Measurements from ENCODE around the gene PTPRM.
A peak's percentile ranks its signal among the peaks of the same experiment; 100 is the strongest.
"Not testable (repeated sequence)": the region's sequence is repeated elsewhere in the genome, so short reads cannot be mapped to it uniquely, and the experiment has no call there.

Gene PTPRM

DNA sequence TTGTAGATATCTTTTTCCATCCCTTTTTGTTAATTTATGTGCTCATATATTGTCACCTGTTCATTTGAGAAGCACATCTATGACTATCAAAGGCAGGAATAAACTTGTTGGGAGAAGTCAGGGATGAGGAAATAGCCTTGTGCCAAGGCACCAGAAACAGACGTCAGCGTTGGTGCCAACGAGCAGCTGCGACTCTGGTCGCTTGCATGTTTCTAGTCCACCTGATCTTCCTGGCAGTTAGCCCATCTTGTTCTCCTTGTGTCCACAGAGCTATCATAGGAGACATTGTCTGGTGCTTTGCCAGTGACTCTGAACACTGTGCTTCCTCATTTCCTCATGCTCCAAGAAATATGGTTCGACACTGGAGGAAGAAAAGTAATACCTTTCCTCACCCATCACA is 374.4 kb downstream of the PTPRM start:
- DNase-seq (ENCODE audit: low read depth, low spot score): no peak

DNA sequence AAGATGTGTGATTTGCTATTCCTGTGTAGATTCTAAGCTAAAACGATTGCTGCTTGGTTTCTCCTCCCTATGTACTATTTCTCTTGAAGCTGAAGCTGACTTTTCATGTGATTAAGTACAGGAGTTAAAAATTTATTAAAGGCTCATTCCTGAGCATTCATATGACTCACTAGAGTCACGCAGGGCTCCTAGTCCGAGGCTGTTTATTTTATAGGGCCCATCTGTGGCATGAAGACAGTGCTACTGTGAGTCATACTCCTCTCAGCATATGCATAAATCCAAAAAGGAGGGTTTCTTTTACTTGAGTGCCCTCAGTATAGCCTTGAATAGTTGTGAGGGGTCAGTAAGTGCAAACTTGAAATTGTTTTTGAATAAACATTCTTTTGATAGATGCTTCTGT is 378.8 kb downstream of the PTPRM start:
- DNase-seq (ENCODE audit: low read depth, low spot score): peak; percentile 76

DNA sequence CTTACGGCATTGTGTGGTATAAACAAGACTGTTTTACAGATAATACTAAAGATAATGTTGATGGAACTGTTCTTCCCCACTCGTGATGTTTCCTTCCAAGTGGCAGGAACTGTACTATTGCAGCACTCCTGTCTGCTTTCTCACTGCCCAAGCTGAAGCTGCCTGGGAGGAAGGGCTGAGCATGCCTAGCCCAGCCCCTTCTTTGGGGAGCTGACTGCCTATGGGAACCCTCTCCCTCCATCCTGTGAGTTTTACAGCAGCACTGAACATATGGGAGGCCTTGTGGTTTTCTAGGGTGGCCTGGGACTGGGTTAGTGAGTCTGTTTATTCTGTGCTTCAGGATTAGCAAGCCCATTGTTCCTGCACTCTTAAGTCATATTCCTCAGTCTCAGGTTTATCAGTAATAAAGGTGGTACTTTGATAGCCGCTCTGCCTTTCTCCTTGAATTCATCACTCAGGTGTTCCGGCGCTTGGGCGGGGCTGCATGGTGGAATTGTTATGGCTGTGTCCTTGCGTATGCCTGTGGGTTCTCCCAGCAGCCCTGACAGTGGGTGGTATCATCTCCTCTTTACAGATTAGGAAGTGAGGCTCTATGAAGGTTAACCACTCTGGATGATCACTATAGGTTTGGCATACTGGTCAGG is 379.7 kb downstream of the PTPRM start:
- DNase-seq (ENCODE audit: low read depth, low spot score): peak; percentile 75

DNA sequence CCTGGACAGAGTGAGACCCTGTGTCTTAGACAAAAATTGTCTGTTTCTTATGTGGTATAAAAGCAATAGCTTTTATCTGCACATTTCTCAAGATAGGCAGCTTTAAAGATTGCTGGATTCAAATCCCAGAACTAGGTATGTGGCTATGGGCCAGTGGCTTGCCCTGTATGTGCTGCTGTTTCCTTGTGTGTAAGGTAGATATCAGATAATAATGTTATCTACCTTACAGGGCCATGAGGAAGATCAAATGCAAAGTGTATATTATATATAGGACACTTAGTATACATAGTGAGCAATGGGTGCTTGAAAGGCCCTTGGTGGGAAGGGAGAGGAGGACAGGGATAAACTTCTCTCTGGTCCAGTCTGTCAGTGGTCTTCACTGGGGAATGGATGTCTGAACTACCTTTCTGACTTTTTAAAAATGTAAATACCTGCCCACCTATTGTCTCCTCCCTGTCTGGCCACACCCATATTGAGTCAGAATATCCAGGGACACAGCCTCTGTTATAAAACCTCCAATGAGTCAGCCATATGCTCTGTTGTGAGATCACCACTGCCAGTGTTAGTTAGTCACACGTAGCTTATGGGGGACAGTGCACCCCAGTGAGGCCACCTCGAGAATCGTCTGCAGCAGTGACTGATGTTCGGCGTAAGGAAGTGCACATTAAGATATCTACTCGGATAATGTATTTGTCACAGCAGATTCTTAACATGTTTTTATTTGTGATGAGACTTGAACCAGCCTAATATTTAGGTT is 383.4 kb downstream of the PTPRM start:
- peak; percentile 45 for DNase-seq (ENCODE audit: low read depth, low spot score)

DNA sequence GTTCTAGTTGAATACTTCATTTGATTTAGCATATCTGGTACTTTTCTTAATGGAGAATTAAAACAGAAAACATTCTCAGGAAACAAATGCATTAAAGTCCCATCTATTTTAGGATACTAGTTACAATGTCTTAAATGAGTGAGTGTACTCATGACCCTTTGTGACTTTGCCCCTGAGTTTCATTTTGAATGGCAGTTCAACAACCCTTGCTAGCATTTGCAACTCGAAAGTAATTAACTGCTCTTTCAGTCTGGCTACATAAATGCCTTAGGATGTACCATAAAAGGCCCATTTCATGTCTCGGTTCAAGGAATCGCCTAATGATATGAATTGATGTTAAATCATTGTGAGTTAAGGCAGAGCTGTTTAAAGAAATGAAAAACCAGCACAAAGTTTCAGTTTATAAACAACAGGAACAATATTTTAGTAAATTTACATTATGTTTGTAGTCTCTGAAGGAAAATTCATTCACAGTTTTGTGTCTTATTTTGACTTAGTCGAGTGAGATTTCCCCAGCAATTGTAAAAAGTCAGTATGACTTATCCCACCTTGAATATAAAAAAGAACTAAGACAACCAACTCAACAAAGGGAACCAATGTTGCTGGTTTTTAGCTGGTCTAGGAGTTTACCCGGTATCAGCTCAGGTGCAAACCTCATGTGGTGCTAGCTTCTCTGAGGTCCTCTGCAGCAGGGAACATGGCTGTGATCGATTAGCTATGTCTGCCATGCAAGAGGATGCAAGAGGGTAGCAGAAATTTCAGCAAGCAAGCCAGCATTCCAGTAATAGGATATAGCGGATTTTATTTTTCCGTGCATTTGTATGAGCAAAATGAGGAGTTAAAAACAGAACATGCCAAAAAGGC is 386.2 kb downstream of the PTPRM start:
- DNase-seq (ENCODE audit: low read depth, low spot score): no peak

DNA sequence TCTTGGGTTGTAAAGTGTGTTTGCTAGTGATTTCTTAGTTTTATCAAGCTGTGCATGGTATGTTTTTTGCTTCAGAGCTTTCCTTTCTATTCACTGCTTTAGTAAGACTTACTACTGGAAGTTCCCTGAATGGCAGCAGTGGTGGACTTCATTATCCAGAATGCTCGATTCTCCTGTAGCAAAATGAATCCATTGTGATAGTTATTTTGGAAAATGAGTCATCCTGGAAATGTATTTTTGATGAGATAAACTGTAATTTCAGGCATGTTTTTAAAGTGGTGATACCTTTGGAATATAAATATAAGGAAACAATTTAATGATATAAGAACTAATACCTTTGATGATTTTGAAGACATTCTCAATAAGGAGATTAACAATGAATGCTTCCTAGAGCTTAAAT is 387.1 kb downstream of the PTPRM start:
- DNase-seq (ENCODE audit: low read depth, low spot score): peak; percentile 15

DNA sequence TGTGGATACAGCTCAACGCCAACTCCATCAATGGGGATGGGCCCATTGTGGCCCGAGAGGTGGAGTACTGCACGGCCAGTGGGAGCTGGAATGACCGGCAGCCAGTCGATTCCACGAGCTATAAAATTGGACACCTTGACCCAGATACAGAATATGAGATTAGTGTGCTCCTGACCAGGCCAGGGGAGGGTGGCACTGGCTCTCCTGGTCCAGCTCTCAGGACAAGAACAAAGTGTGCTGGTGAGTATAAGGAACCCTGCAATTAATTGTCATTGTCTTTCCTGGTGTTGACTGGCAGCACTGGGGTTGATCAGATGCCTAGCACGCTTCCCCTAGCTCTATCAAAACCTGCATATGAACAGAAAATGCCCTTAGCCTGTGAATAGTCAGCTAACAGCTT is 388.1 kb downstream of the PTPRM start:
- DNase-seq (ENCODE audit: low read depth, low spot score): no peak

DNA sequence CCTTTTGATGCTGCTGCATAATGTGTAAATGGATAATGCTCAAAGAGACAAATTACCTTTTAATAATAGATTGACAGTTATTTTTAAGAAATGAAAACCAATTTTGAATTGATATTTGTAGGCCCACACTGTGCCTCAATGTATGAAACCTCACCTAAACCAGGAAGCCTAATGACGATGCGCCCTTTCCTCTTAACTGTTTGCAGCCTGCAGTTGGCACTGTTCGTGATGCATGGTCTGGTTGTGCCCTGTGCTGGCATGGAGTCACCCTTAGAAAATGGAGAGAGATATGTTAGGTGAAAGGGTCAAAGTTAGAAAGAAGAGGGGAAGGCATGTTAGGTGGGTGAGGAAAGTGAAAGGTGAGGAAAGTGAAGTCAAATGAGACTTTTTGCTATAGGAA is 390.2 kb downstream of the PTPRM start:
- DNase-seq (ENCODE audit: low read depth, low spot score): no peak

DNA sequence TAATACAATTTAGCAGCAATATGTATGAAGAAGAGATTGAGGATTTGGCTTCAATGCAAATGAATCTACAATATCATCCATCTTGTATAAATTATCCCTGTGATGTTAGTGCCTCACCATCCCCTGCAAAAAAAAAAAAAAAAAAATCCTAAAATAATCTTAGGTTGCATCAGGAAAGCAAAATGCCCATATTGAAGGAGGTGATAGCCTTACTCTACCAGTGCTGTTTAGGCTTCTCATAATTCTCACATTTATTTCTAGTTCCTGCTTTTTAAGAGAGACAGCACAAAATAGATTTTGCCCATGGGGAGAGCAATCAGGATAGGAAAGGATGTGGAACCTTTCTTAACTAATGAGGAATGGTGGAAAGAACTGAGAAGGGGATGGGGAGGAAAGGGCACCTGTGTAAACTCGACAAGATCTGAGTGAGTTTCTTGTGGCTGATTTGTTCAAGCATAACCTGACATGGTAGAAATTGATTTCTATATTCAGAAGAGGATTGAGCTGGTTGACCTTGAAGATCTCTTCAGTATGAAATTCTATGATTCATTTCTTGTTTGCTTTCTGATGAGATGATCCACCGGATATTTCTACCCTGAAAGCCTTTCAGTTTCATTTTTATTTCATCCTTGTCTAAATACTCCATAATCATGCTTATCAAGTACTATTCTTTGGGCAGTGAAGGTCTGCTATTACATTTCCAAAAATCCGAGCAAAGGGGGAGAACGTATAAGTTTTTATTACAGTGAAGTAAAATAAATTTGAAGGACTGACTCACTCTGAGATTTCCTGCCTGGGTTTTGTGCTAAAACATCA is 391.2 kb downstream of the PTPRM start:
- no peak for DNase-seq (ENCODE audit: low read depth, low spot score)

DNA sequence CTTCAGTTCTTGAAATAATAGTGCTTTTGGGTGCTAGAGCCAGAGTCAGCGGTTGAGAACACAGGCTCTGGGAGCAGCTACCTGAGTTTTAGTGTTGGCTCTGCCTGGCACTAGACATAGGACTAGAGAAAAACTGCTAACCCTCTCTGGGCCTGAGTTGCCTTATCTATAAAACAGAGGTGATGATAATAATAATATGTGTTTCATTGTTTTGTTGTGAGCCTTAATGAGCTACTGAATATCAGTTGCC is 391.7 kb downstream of the PTPRM start:
- DNase-seq (ENCODE audit: low read depth, low spot score): no peak

DNA sequence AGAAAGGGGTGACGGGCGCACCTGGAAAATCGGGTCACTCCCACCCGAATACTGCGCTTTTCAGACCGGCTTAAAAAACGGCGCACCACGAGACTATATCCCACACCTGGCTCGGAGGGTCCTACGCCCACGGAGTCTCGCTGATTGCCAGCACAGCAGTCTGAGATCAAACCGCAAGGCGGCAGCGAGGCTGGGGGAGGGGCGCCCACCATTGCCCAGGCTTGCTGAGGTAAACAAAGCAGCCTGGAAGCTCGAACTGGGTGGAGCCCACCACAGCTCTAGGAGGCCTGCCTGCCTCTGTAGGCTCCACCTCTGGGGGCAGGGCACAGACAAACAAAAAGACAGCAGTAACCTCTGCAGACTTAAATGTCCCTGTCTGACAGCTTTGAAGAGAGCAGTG is 399.6 kb downstream of the PTPRM start:
- DNase-seq (ENCODE audit: low read depth, low spot score): not testable (repeated sequence)

DNA sequence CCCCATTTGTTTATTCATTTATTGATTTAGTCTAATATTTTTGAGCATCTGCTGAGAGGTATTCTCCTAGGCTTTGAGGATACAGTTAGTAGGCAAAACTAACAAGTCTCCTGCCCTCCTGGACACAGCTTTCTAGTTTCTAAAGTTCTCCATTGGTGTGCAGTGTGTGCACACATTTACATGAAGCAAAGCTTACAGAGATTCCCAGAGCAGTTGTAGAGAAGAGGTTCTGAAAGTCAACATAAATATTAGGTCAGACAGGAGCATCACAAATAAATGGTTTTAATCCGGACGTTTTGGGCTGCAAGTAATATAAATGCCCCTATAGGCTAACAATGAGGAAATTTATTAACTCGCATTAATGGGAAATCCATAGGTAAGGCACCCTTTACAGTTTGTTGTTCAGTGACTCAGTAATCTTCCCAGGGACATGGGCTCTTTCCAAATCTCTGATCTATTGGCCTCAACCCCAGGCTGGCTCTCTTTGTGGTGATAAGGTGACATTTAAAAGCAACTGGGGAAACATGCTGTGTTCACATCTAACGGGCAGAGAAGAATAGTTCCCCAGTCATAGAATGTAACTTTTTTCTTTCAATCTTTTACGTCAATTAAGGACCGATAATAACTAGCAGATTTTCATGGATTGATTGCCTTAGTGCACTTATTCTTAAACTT is 407.2 kb downstream of the PTPRM start:
- DNase-seq (ENCODE audit: low read depth, low spot score): no peak

DNA sequence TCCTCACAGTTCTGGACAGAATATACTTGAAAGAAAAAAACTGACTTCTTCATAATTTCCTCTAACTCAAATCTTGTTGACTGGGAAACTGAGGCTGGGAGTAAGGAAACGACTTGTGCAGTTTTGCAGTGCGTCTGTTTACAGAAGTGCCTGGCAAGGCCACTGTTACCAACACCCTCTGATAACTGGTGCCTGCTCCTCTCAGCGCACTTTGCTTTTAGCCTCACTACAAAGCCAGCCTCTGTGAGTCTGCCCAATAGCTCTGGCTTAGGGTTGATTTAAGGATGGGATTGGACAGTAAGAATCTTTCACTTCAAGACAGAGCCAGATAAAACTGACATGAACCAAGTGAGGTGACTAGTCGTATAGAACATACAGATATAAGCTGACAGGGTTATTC is 410.8 kb downstream of the PTPRM start:
- no peak for DNase-seq (ENCODE audit: low read depth, low spot score)

DNA sequence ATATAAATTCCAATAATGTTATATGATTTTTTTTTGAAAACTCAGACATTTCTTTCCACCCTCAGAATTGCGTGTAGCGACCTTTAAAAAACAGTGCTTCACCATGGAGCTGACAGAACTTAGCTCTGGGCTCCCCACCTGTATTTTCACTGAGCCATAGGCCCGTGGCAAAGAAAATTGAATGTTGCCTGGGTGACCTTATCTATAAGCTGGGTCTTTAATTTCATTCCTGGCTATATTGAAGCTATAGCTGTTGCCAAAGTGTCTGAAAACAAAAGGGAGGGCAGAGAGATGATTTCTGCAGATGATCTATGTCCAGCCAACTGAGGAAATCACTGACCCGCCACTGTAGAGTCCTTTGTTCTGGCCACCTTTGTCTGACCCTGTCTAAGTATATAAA is 411.7 kb downstream of the PTPRM start:
- no peak for DNase-seq (ENCODE audit: low read depth, low spot score)

DNA sequence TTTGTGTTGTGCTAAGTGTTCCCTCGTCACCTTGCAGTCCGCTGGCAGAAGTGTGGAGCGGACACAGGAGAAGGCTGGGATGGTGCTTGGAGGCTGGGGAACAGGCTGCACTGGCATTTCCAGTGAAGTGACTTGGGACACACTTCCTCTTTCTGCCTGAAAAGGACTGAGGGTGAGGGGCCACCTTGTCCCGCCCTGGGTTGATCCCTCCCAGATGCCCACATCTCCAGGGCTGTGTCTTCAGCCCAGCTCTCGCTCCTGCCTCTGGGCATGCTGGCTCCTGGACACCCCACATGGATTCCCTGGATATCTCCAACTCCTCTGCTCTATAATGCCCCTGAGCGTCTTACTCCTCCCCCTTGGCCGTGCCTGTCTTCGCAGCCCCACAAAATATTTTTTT is 412.6 kb downstream of the PTPRM start:
- DNase-seq (ENCODE audit: low read depth, low spot score): no peak

DNA sequence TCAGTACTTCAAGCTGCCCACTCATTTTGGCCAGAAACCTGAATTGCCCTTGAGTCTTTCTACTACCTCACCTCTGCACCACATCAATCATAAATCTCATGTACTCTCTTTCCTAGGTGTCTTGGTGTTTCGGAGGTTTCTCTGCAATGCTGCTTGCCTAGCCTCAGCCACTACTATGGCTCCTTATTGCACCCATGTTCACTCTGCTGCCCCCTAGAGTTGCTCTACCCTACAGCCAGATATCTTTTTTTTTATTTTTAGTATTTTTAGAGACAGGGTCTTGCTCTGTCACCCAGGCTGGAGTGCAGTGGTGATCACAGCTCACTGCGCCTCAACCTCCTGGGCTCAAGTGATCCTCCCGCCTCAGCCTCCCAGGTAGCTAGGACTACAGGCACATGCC is 413.0 kb downstream of the PTPRM start:
- DNase-seq (ENCODE audit: low read depth, low spot score): no peak

DNA sequence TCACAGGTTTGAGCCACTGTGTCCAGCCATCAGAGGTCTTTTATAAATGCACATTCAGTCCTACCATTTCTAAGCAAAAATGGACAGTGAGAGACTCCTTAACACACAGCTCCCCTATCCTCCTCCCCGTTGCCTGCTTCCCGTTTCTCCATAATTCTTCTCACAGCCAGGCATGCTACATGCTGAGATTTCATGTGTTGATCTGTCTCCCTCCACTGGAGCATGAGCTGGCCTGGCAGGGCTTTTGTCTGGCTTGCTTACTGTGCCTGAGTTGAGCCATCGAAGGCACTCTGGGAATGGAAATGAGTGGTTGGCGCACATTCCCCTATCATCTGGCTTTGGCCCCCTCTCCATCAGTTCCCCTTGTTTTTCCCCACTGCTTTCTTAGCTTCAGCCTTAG is 413.5 kb downstream of the PTPRM start:
- DNase-seq (ENCODE audit: low read depth, low spot score): peak; percentile 15

DNA sequence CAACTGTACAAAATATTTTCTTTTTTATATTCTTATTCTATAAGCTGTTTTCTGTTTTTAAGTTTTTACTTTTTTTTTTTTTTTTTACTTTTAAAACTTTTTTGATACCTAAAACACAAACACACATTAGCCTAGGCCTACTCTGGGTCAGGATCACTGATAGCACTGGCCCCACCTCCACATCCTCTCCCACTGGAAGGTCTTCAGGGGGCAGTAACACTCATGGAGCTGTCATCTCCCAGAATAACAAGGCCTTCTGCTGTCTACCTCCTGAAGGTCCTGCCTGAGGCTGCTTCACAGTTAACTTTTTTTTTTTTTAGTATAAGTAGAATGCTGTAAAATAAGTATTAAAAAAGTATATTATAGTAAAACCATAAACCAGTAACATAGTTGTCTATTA is 415.1 kb downstream of the PTPRM start:
- no peak for DNase-seq (ENCODE audit: low read depth, low spot score)

DNA sequence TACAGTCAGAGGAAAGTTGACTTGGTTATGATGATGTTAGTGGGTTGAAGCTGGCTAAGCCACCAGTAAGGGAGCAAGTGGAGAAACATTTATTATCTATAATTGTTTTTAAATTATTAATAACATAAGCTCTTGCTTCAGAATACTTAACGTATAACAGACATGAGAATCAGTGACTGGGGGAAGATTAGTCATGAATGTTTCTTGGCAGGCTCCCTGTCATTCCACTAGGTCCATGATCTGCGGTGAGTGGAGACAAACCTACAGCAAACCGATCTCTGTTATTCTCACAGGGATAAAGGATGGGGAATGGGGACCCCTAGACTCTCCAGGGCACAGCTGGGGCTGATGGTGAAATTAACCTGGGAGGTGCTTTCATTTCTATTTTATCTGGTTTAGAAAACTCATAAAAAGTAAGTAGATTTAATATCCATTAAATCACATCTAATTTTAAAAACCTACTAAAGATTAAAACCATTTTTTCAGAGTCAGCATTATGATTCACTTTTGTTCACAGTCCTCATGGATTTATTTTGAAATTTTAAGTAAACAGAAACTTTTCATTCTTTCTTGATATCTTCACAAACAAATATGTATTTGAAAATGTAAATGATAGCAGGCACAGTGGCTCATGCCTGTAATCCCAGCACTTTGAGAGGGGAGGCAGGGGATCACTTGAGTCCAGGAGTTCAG is 420.3 kb downstream of the PTPRM start:
- peak; percentile 69 for DNase-seq (ENCODE audit: low read depth, low spot score)

DNA sequence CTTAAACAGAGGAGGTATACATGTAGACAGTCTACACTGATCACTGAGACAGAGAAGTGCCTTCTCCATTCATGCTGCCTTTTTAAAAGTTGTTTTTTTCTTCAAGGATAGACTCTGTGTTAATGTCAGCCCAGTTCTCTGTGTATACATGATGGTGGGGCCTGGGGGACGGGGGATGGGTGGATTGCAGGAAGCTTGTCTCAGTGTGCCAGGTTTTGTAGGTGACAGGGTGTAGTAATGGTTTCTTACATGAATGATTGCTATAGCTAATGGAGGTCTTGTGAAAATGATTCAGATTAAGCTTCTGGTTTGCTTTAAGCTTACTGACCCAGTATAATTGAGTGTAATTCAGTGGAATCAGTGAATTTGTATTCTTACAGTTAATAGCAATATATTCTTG is 423.6 kb downstream of the PTPRM start:
- no peak for DNase-seq (ENCODE audit: low read depth, low spot score)

All from astrocyte of the hippocampus (primary cell).